ENCODE results near the gene PIR.
A peak's percentile ranks its signal among the peaks of the same experiment; 100 is the strongest.

The PIR gene

GRCh38 chrX:15413101-15413500, 80.0 kb downstream of the PIR start:
- H3K27me3 ChIP-seq = no peaks in the 10 kb centered on the region

GRCh38 chrX:15410947-15411346, 82.2 kb downstream of the PIR start:
- no peak for DNase-seq
- Histone ChIP-seq H3K27me3 (no peaks in the 10 kb centered on the region), H3K4me3 (ENCODE audit: low read depth, low read length) (no peak overlapping the region), H3K4me1 (peaks cover 6% of the 10 kb centered on the region), H3K36me3 (no peaks in the 10 kb centered on the region), H3K9me3 (no peaks in the 10 kb centered on the region)
- TF ChIP-seq CTCF (IDR thresholded peaks at IDR 0.05; ENCODE audit: low read depth, low read length) = no peak

More at GRCh38 chrX:15413101-15413500, 80.0 kb downstream of the PIR start:
- Histone ChIP-seq H3K4me3 (ENCODE audit: low read depth, low read length) (no peak overlapping the region), H3K36me3 (no peaks in the 10 kb centered on the region), H3K9me3 (no peaks in the 10 kb centered on the region), H3K4me1 (peaks cover 4% of the 10 kb centered on the region; the same call in 1 of the 2 replicates)
- TF ChIP-seq CTCF (IDR thresholded peaks at IDR 0.05; ENCODE audit: low read depth, low read length) = no peak
- no peak for DNase-seq

- no peaks in the 10 kb centered on the region for H3K27me3 ChIP-seq
- peaks cover 10% of the 10 kb centered on the region for H3K4me1 ChIP-seq
- TF ChIP-seq CTCF (IDR thresholded peaks at IDR 0.05; ENCODE audit: low read depth, low read length) = no peak
- no peaks in the 10 kb centered on the region for H3K36me3 ChIP-seq
- no peak for DNase-seq
- no peaks in the 10 kb centered on the region for H3K9me3 ChIP-seq
- no peak overlapping the region for H3K4me3 ChIP-seq (ENCODE audit: low read depth, low read length)
Observed at GRCh38 chrX:15410430-15410829, 82.7 kb downstream of the PIR start.

- H3K27me3 ChIP-seq = no peaks in the 10 kb centered on the region
- H3K4me3 ChIP-seq (ENCODE audit: low read depth, low read length) = no peak overlapping the region
- no peaks in the 10 kb centered on the region for H3K9me3 ChIP-seq
- H3K36me3 ChIP-seq = no peaks in the 10 kb centered on the region
- peaks cover 21% of the 10 kb centered on the region for H3K4me1 ChIP-seq
- DNase-seq = no peak
- no peak for TF ChIP-seq CTCF (IDR thresholded peaks at IDR 0.05; ENCODE audit: low read depth, low read length)
Observed at GRCh38 chrX:15405846-15406245, 87.3 kb downstream of the PIR start.

GRCh38 chrX:15404401-15405096, 88.6 kb downstream of the PIR start:
- peak; percentile 40 for DNase-seq
- H3K4me1 ChIP-seq = peaks cover 21% of the 10 kb centered on the region
- H3K27me3 ChIP-seq = no peaks in the 10 kb centered on the region
- H3K4me3 ChIP-seq (ENCODE audit: low read depth, low read length) = no peak overlapping the region
- no peak for TF ChIP-seq CTCF (IDR thresholded peaks at IDR 0.05; ENCODE audit: low read depth, low read length)
- H3K36me3 ChIP-seq = no peaks in the 10 kb centered on the region
- no peaks in the 10 kb centered on the region for H3K9me3 ChIP-seq

GRCh38 chrX:15401378-15401777, 91.8 kb downstream of the PIR start:
- no peaks in the 10 kb centered on the region for H3K27me3 ChIP-seq
- no peak for TF ChIP-seq CTCF (IDR thresholded peaks at IDR 0.05; ENCODE audit: low read depth, low read length)

More at GRCh38 chrX:15401378-15401777, 91.8 kb downstream of the PIR start:
- Histone ChIP-seq H3K4me1 (peaks cover 19% of the 10 kb centered on the region), H3K36me3 (no peaks in the 10 kb centered on the region), H3K9me3 (no peaks in the 10 kb centered on the region), H3K4me3 (ENCODE audit: low read depth, low read length) (no peak overlapping the region)
- DNase-seq = no peak

Data from BE2C (cell line).